Activated naive CD4-positive, alpha-beta T cell treated with anti-CD3 and anti-CD28 coated beads, Interleukin-2, amount 10 ng/mL, durations not matched to agents 7 days and 5 days (primary cell): Measurements from ENCODE around the gene SLC8A2.

Source experiments
- CTCF ChIA-PET: fragments of 350-600 bp; sonication (Branson Sonifier 250); formaldehyde crosslinking; loops from one replicate; lab custom pipeline; 2021; ENCODE audit warnings: antibody characterized with exemption; lab: Charles Lee
- DNase-seq: peaks from one replicate; pipeline ENCODE4 v3.0.0-alpha.2; 2020
- H3K27ac Mint-ChIP-seq: one replicate; pipeline ENCODE4 v1.8.0; 2021; ENCODE audit warnings: mild to moderate bottlenecking, moderate library complexity, mixed read lengths
- H3K27me3 Mint-ChIP-seq: one replicate; pipeline ENCODE4 v1.8.0; 2021; ENCODE audit warnings: mild to moderate bottlenecking, mixed read lengths
- H3K36me3 Mint-ChIP-seq: one replicate; pipeline ENCODE4 v1.8.0; 2021; ENCODE audit warnings: mixed read lengths
- H3K4me1 Mint-ChIP-seq: one replicate; pipeline ENCODE4 v1.8.0; 2021; ENCODE audit warnings: mixed read lengths
- H3K4me3 Mint-ChIP-seq: one replicate; pipeline ENCODE4 v1.8.0; 2021; ENCODE audit warnings: mild to moderate bottlenecking, moderate library complexity, mixed read lengths
- H3K9me3 Mint-ChIP-seq: one replicate; pipeline ENCODE4 v1.8.0; 2021; ENCODE audit warnings: mixed read lengths

SLC8A2 gene

DNA sequence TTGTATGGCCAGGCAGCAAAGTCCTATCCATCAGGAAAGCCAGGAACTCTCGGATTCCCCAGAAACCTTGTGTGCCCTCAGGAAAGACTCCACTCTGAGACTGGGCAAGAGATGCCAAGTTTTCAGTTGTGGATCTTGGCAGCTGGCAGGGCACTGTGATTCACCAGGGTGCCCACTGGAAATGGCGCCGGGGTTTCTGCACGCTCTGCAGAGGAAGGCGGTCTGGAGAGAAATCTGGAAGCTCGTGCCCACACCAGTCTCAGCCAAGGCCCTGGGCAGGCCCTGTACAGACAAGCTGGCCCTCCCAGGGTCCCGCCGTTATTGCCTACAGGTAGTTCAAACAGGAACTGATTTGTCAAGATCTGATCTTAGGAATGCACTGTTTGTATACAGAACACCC, 38.3 kb upstream of the SLC8A2 start:
- H3K9me3 Mint-ChIP-seq, result no peaks in the 10 kb centered on the region
- peak overlapping the region; percentile 60 for H3K27ac Mint-ChIP-seq
- CTCF ChIA-PET, result interaction anchor here (1.1 kb wide), 1 partner anchor 26 kb away, joined by 6 read pairs; the partner anchor contains the start of gene KPTN
- H3K27me3 Mint-ChIP-seq, result peaks cover 3% of the 10 kb centered on the region
- H3K36me3 Mint-ChIP-seq, result peaks cover 17% of the 10 kb centered on the region
- H3K4me3 Mint-ChIP-seq, result no peak overlapping the region
- no peak for DNase-seq
- H3K4me1 Mint-ChIP-seq, result peaks cover 49% of the 10 kb centered on the region

DNA sequence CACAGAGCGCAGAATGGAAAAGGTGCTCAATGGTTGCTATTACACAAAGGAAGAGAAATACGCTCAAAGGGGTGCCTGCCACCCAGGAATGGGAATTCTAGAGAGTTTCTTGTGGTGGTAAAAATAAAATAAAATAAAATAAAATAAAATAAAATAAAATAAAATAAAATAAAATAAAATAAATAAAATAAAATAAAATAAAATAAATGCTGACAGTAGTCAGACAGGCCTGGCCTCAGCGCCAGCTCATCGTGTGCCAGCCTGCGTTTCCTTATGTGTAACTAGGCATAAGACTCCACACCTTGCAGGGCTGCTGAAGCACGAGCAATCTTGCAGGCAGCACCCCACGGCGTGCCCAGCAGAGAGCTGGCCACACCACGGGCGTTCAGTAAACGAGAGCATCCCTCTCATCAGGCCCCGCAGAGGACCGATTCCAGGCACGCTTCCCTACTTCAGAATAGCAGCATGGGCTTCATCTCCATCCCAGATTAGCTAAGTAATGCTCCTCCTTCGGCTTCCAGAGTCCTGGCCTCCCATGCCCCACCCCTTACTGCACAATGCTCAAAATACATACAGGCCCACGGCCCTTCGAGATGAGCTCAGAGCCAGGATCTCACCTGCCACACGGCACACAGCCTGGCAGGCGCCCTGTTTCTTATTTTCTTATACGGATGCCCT, 37.6 kb upstream of the SLC8A2 start:
- Mint-ChIP-seq H3K27ac (peak overlapping the region; percentile 60), H3K36me3 (peaks cover 12% of the 10 kb centered on the region), H3K9me3 (no peaks in the 10 kb centered on the region), H3K4me1 (peaks cover 43% of the 10 kb centered on the region), H3K27me3 (no peaks in the 10 kb centered on the region), H3K4me3 (no peak overlapping the region)
- CTCF ChIA-PET, result interaction anchor here (1.1 kb wide), 1 partner anchor 25 kb away, joined by 6 read pairs; the partner anchor contains the start of gene KPTN
- DNase-seq, result no peak

DNA sequence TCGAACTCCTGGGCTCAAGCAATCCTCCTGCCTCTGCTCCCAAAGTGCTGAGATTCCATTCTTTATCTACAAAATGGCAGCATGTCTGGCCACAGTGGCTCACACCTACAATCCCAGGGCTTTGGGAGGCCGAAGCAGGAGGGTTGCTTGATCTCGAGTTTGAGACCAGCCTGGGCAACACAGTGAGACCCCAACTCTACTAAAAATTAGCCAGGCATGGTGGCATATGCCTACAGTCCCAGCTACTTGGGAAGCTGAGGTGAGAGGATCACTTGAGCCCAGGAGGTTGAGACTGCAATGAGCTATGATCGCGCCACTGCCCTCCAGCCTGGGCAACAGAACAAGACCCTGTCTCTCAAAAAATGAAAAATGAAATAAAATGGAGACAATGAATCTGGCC, 37.0 kb upstream of the SLC8A2 start:
- CTCF ChIA-PET, result no interaction called here
- H3K27me3 Mint-ChIP-seq, result no peaks in the 10 kb centered on the region
- DNase-seq, result no peak
- H3K4me3 Mint-ChIP-seq, result no peak overlapping the region
- H3K4me1 Mint-ChIP-seq, result peaks cover 38% of the 10 kb centered on the region
- peaks cover 13% of the 10 kb centered on the region for H3K36me3 Mint-ChIP-seq
- no peaks in the 10 kb centered on the region for H3K9me3 Mint-ChIP-seq
- no peak overlapping the region for H3K27ac Mint-ChIP-seq

DNA sequence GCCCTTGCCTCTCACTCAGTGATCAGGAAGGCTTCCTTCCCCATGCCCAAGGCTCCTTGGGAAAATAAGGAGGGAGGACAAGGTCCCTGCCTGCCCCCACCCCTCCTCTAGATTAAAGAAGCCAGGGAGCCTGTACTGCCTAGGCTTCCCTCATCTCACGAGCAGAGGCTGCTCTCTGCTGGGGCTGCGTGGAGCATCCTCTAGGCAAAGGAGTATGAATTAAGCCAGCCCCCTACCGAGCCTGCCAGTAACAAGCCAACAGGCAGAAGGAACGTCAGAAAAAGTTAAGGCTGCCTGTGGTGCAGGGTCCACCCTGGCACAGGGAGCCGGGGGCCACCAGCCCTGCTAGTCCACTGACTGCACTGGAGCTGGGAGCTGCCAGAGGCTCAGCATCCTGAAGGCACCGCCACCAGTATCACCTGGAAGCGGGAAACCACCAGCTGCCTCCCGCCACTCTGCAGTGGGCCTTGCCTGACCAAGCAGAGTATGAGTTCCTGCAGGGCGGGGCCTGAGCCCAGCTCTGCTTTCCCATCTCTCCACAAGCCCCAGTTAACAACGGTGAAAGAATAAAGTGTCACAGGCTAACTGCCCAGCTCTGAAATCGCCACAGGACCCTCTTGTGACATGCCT, 36.3 kb upstream of the SLC8A2 start:
- Mint-ChIP-seq H3K4me3 (no peak overlapping the region), H3K27ac (no peak overlapping the region), H3K27me3 (no peaks in the 10 kb centered on the region), H3K9me3 (no peaks in the 10 kb centered on the region), H3K4me1 (peaks cover 31% of the 10 kb centered on the region), H3K36me3 (peaks cover 19% of the 10 kb centered on the region)
- DNase-seq, result no peak
- CTCF ChIA-PET, result no interaction called here

DNA sequence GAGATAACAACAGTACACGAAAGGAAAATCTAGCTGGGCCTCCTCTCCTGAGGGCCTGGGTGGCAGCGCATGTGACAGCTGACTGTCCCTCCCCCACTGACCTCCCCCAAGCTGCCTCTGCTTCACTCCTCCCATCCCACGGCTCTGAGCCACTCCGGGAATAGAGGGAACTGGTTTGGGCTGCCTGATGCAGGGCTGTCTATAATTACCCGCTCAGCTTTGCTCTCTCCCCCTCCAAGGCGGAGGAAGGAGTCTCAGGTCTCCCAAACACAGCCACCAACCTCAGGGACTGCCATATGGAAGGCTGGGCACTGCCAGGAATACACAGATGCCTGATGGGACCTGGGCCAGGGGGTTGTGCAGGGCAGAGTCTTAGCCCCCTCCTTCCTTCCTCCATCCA, 35.3 kb upstream of the SLC8A2 start:
- H3K9me3 Mint-ChIP-seq, result no peaks in the 10 kb centered on the region
- H3K4me1 Mint-ChIP-seq, result peaks cover 21% of the 10 kb centered on the region
- peak overlapping the region; percentile 19 for H3K27ac Mint-ChIP-seq
- DNase-seq, result no peak
- no peaks in the 10 kb centered on the region for H3K27me3 Mint-ChIP-seq
- CTCF ChIA-PET, result no interaction called here
- H3K4me3 Mint-ChIP-seq, result no peak overlapping the region
- H3K36me3 Mint-ChIP-seq, result peaks cover 18% of the 10 kb centered on the region

DNA sequence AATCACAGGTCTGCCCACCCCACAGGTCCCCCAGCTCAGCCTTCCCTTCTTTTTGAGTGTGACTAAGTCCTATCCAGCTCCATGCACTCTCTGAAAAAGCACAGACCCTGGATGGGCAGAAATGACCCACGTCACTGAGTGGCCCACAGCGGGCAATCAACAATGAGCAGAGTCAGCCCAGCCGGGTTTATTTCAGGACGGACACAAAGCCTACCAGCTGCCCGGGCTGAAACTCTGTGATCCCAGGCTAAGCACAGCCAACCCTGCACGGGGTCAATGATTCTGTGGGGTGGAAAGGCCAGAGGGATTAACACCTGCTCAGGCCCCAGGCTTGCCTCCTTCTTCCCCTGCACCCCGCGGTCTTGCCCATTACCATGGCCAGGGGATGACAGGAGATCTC, 34.8 kb upstream of the SLC8A2 start:
- Mint-ChIP-seq H3K9me3 (no peaks in the 10 kb centered on the region), H3K4me1 (peaks cover 16% of the 10 kb centered on the region), H3K4me3 (no peak overlapping the region), H3K27me3 (no peaks in the 10 kb centered on the region), H3K36me3 (peaks cover 18% of the 10 kb centered on the region), H3K27ac (peak overlapping the region; percentile 19)
- CTCF ChIA-PET, result no interaction called here
- DNase-seq, result no peak

DNA sequence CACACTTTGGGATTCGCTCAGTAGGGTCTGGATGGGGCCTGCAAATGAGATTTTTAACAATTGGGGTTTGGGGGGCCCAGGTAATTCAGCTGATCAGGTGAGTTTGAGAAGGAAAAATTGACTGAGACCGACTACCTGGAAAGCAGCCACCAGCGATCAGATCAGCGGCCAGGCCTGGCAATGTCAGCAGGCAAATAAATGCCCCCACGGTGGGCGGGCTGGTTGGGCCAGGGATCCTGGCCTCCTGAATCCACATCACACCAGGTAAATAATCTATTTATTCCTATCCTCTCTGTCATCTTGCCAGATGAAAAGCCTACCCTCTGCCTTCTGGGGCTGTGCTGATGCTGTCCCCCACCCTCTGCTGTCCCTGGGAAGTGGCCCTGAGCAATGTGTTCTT, 33.8 kb upstream of the SLC8A2 start:
- Mint-ChIP-seq H3K4me1 (peaks cover 11% of the 10 kb centered on the region), H3K4me3 (no peak overlapping the region), H3K36me3 (peaks cover 20% of the 10 kb centered on the region), H3K9me3 (no peaks in the 10 kb centered on the region), H3K27ac (peak overlapping the region; percentile 52), H3K27me3 (no peaks in the 10 kb centered on the region)
- no peak for DNase-seq
- CTCF ChIA-PET, result no interaction called here

DNA sequence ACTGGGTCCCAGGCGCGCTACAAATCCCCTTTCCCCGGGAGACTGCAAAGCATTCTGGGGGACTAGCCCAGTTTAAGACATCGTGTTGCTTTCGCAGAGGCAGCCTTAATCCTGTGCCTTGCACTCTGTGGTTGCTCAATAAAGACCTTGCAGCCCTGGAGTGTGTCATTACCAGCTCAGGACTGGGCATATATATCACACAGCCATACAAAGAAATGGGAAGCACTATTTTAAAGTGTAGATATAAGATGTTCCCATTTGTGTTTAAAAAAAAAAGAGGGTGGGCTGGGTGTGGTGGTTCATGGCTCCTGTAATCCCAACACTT, 32.1 kb upstream of the SLC8A2 start:
- no peak for DNase-seq
- H3K4me1 Mint-ChIP-seq, result no peaks in the 10 kb centered on the region
- no peaks in the 10 kb centered on the region for H3K27me3 Mint-ChIP-seq
- H3K9me3 Mint-ChIP-seq, result no peaks in the 10 kb centered on the region
- CTCF ChIA-PET, result no interaction called here
- H3K4me3 Mint-ChIP-seq, result no peak overlapping the region
- H3K27ac Mint-ChIP-seq, result no peak overlapping the region
- peaks cover 21% of the 10 kb centered on the region for H3K36me3 Mint-ChIP-seq

DNA sequence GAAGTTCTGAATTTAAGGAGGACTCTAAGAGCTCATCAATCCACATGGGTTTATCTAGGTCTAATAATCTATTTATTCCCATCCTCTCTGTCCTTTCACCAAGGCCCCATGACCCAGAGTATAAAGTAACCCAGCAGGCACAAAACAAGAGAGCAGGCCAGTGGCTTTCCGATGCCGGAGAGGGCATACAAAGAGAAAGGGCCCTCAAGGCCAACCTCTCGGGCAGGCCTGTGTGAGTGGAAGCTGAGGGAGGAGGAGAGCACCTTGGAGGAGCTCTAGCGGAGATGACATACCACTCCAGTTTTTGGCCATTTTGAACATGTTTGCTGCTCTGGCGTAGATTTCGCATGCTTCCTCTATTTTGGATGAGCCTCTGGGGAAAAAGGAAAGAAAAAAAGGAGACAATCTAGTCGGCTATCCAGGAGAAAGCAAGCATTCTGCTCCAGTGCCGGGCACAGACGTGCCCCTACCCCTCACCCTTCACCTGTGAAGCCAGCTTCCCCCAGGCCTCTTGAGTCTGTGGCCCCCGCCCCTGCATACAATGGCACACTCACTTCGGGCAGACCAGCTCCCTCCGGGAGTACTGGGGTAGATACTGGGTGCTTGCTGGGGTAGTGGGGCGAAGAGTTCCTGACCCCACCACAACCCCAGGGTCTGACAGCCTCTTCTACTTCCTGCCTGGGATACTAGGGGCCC, 31.6 kb upstream of the SLC8A2 start:
- no peak overlapping the region for H3K27ac Mint-ChIP-seq
- CTCF ChIA-PET, result no interaction called here
- no peak for DNase-seq
- no peaks in the 10 kb centered on the region for H3K9me3 Mint-ChIP-seq
- H3K4me1 Mint-ChIP-seq, result no peaks in the 10 kb centered on the region
- H3K27me3 Mint-ChIP-seq, result no peaks in the 10 kb centered on the region
- no peak overlapping the region for H3K4me3 Mint-ChIP-seq
- peaks cover 21% of the 10 kb centered on the region for H3K36me3 Mint-ChIP-seq

DNA sequence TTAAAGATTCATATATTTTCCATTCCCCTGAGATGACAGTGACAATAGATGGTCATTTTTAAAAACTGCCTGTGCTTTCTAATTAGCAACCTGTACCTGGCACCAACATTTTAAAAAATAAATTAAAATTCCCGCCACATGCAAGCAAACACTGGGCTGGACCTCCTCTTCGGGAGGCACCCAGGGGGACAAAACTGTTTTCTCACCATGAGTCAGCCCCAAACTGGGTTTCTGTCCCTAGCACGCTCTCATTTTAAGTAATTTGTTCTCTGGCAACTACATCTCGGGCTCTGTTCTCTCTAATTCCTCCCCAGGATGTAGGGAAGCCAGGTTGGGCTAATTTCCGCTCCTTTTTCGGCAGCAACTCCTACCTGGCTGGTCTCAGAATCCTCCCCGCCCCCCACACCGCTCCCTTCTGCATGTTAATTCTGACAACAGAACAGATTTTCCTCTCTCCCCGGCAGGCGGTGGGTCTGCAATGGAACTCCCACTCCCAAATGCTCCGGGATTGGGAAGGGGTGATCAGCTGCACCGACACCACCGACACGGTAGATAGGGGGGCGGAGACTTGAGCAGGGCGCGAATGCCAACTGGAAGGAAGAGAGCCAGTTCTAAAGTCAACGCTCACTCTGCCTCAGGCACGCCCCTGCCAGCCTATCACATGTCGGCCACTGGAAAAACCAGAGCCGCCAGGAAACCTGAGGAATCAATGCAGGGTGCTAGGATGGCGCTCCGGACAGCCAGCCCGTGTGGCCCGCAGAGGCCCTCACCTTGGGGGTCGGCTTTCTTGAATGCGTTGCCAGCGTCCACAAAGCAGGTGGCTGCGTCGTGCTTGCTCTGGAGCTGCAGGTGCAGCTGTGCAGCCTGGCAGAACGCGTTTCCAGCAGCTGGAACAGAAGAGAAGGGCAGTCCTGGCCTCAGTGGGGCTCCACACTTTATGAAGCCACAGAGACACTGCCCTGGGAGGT, 28.5 kb upstream of the SLC8A2 start:
- Mint-ChIP-seq H3K36me3 (peaks cover 26% of the 10 kb centered on the region), H3K9me3 (no peaks in the 10 kb centered on the region), H3K4me1 (no peaks in the 10 kb centered on the region), H3K27ac (no peak overlapping the region), H3K27me3 (no peaks in the 10 kb centered on the region), H3K4me3 (no peak overlapping the region)
- DNase-seq, result no peak
- CTCF ChIA-PET, result no interaction called here

DNA sequence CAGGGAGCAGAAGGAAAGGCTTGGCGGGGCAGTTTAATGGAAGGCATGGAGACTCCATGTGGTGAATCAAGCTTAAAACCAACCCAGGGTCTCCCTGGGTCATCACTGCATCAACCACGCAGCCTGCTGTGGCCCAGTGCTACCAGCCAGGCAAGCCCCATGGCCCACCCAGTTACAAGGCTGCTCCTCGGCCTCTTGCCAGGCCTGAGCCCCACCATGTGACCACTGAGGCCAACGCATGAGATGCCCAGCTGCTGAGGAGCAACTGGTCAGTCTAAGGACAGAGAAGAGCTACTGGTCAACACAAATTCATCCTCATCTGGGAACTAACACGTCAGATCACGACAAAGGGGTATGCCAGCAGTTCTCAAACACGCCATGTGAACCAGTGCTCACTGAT, 27.7 kb upstream of the SLC8A2 start:
- CTCF ChIA-PET, result no interaction called here
- Mint-ChIP-seq H3K27me3 (no peaks in the 10 kb centered on the region), H3K36me3 (peaks cover 26% of the 10 kb centered on the region), H3K4me3 (no peak overlapping the region), H3K4me1 (no peaks in the 10 kb centered on the region), H3K9me3 (no peaks in the 10 kb centered on the region), H3K27ac (no peak overlapping the region)
- no peak for DNase-seq

DNA sequence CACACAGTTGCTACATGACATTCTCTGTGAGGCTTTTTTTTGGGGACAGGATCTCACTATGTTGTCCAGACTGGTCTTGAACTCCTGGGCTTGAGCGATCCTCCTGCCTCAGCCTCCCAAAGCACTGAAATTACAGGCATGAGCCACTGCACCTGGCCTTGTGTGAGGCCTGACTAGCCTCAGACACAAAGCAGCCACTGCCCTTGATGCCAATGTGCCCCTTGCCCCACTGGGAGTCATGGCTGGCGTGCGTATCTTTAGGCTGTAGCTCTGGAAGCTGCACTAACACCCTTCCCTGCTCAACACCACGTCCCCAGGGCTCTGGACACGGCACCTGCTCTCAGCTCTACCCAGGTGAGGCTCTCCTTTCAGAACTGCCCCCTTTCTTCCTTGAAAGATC, 26.9 kb upstream of the SLC8A2 start:
- H3K36me3 Mint-ChIP-seq, result peaks cover 23% of the 10 kb centered on the region
- H3K4me1 Mint-ChIP-seq, result no peaks in the 10 kb centered on the region
- no peaks in the 10 kb centered on the region for H3K27me3 Mint-ChIP-seq
- H3K4me3 Mint-ChIP-seq, result no peak overlapping the region
- no peak for DNase-seq
- CTCF ChIA-PET, result interaction anchor here (0.8 kb wide), 1 partner anchor 62 kb away, joined by 3 read pairs; no protein-coding TSS in a partner anchor
- peak overlapping the region; percentile 33 for H3K27ac Mint-ChIP-seq
- no peaks in the 10 kb centered on the region for H3K9me3 Mint-ChIP-seq

DNA sequence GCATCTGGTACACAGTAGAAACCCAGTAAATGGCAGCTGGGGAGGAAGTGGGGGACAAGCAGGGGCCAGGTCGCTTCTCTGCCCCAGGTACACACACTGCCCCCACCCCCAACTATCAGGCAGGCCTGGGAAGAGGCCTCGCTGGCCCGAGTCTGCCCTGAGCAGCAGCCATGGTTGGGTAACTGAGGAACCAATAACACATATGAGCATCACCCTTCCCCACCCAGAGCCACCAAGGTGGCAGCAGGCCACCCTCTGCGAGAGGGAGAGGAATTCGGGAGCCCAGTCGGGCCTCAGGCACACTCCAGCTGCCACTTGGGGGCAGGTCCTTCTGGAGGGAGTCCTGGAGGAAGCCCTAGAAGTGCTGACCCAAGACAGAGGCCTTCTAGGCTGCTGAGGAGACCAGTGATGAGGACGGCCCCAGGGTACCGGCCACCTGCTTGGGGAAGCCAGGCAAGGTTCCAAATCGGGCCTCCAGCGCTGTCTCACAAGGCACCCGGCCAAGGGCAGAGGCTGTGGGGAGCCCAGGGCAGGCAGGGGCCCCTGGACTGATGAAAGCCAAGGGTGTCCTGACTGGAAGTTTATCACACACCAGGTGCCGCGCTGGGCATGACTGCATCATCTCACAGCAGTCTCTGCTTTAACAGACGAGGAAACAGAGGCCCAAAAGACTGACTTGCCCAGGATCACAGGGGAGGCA, 26.3 kb upstream of the SLC8A2 start:
- H3K27me3 Mint-ChIP-seq, result no peaks in the 10 kb centered on the region
- no peak overlapping the region for H3K4me3 Mint-ChIP-seq
- CTCF ChIA-PET, result no interaction called here
- peaks cover 18% of the 10 kb centered on the region for H3K36me3 Mint-ChIP-seq
- DNase-seq, result no peak
- no peaks in the 10 kb centered on the region for H3K9me3 Mint-ChIP-seq
- no peaks in the 10 kb centered on the region for H3K4me1 Mint-ChIP-seq
- no peak overlapping the region for H3K27ac Mint-ChIP-seq
